Astrocyte (in vitro differentiated cells and primary cell): ENCODE results near the gene APOA1. TPM values are rescaled to one million over a fixed set of nuclear protein-coding genes. Genes with fewer than 3 reads are reported as not detected.

Experiments
- DNase-seq: peaks from one replicate; pipeline ENCODE4 v3.0.0-alpha.2; 2010; ENCODE audit warnings: low read depth
- FAIRE-seq: peaks from 2 replicates; lab custom pipeline; 2011; peaks lifted over from hg19 to GRCh38; lab: Jason Lieb, UNC
- H2AFZ ChIP-seq: 2 replicates; pipeline ENCODE4 v1.6.0; 2012; ENCODE audit warnings: low read depth, low read length, inconsistent platforms
- H3K27ac ChIP-seq: 2 replicates; pipeline ENCODE4 v1.5.1; 2011; ENCODE audit warnings: low read depth, low read length, inconsistent platforms
- H3K27me3 ChIP-seq: 2 replicates; pipeline ENCODE4 v1.6.0; 2011; ENCODE audit warnings: low read length, inconsistent platforms; ENCODE audit not compliant: insufficient read depth
- H3K36me3 ChIP-seq: 2 replicates; pipeline ENCODE4 v1.5.1; 2011; ENCODE audit warnings: low read length, inconsistent platforms; ENCODE audit not compliant: insufficient read depth
- H3K4me1 ChIP-seq: 2 replicates; pipeline ENCODE4 v1.5.1; 2011; ENCODE audit warnings: low read length, inconsistent platforms; ENCODE audit not compliant: insufficient read depth
- H3K4me2 ChIP-seq: 2 replicates; pipeline ENCODE4 v1.6.0; 2012; ENCODE audit warnings: low read length, inconsistent platforms
- H3K4me3 ChIP-seq: 2 replicates; pipeline ENCODE4 v1.5.1; 2011; ENCODE audit warnings: low read depth, mild to moderate bottlenecking, low read length, inconsistent platforms; ENCODE audit not compliant: insufficient read depth
- H3K79me2 ChIP-seq: 2 replicates; pipeline ENCODE4 v1.6.0; 2012; ENCODE audit warnings: mild to moderate bottlenecking, low read length, inconsistent platforms; ENCODE audit not compliant: insufficient read depth
- H3K9ac ChIP-seq: 2 replicates; pipeline ENCODE4 v1.6.0; 2012; ENCODE audit warnings: mild to moderate bottlenecking, low read length, inconsistent platforms
- H3K9me3 ChIP-seq: 2 replicates; pipeline ENCODE4 v1.5.1; 2012; ENCODE audit warnings: low read depth, mild to moderate bottlenecking, low read length, inconsistent platforms; ENCODE audit not compliant: insufficient read depth
- H4K20me1 ChIP-seq: 2 replicates; pipeline ENCODE4 v1.6.0; 2012; ENCODE audit warnings: low read length, inconsistent platforms; ENCODE audit not compliant: insufficient read depth
- H3K27ac Mint-ChIP-seq: one replicate; pipeline ENCODE4 v1.8.0; 2021; ENCODE audit warnings: mild to moderate bottlenecking, mixed read lengths; ENCODE audit not compliant: unreplicated experiment
- H3K27me3 Mint-ChIP-seq: one replicate; pipeline ENCODE4 v1.8.0; 2021; ENCODE audit warnings: low read depth, mixed read lengths; ENCODE audit not compliant: unreplicated experiment
- H3K36me3 Mint-ChIP-seq: one replicate; pipeline ENCODE4 v1.8.0; 2021; ENCODE audit warnings: low read depth, mixed read lengths; ENCODE audit not compliant: unreplicated experiment
- H3K4me1 Mint-ChIP-seq: one replicate; pipeline ENCODE4 v1.8.0; 2021; ENCODE audit warnings: low read depth, mixed read lengths; ENCODE audit not compliant: unreplicated experiment
- H3K4me3 Mint-ChIP-seq: one replicate; pipeline ENCODE4 v1.8.0; 2021; ENCODE audit warnings: mild to moderate bottlenecking, moderate library complexity, mixed read lengths; ENCODE audit not compliant: unreplicated experiment
- H3K9me3 Mint-ChIP-seq: one replicate; pipeline ENCODE4 v1.8.0; 2021; ENCODE audit warnings: mild to moderate bottlenecking, mixed read lengths; ENCODE audit not compliant: unreplicated experiment
- EZH2 ChIP-seq: IDR thresholded peaks from 2 replicates; pipeline ENCODE4 v1.6.1; 2012; ENCODE audit warnings: mild to moderate bottlenecking, low read length, inconsistent platforms; ENCODE audit not compliant: insufficient read depth
- total RNA-seq: library from RNA; stranded (reverse); gene quantifications from 2 replicates; pipeline ENCODE4 v1.2.1, GENCODE V29; 2021
- TF ChIP-seq, protein P1 (sequence below): IDR thresholded peaks from 2 replicates; pipeline ENCODE4 v1.5.1; 2011; ENCODE audit warnings: low read depth, mild to moderate bottlenecking, inconsistent platforms, low read length, moderate library complexity; ENCODE audit not compliant: insufficient read depth

The APOA1 gene
- total RNA-seq, 1 donor from 2014 or later: 6.0 TPM

- FAIRE-seq (peak; percentile 97), DNase-seq (peak; percentile 76)
- Mint-ChIP-seq H3K4me3 (no peak overlapping the region), H3K27ac (no peak overlapping the region), H3K36me3 (no peaks in the 10 kb centered on the region), H3K27me3 (peaks cover 13% of the 10 kb centered on the region), H3K9me3 (no peaks in the 10 kb centered on the region), H3K4me1 (peaks cover 13% of the 10 kb centered on the region)
- H3K4me1 ChIP-seq: peaks cover 22% of the 10 kb centered on the region
- no peaks in the 10 kb centered on the region for H4K20me1 ChIP-seq
- H3K36me3 ChIP-seq: no peaks in the 10 kb centered on the region
- no peak overlapping the region for H3K4me3 ChIP-seq
- no peaks in the 10 kb centered on the region for H3K27me3 ChIP-seq
- H3K9ac ChIP-seq: no peak overlapping the region
- H3K9me3 ChIP-seq: no peaks in the 10 kb centered on the region
- H3K79me2 ChIP-seq: no peaks in the 10 kb centered on the region
- no peak overlapping the region for H3K27ac ChIP-seq
- H3K4me2 ChIP-seq: peak overlapping the region; percentile 20
- no peak overlapping the region for H2AFZ ChIP-seq
- TF ChIP-seq, protein P1, sequence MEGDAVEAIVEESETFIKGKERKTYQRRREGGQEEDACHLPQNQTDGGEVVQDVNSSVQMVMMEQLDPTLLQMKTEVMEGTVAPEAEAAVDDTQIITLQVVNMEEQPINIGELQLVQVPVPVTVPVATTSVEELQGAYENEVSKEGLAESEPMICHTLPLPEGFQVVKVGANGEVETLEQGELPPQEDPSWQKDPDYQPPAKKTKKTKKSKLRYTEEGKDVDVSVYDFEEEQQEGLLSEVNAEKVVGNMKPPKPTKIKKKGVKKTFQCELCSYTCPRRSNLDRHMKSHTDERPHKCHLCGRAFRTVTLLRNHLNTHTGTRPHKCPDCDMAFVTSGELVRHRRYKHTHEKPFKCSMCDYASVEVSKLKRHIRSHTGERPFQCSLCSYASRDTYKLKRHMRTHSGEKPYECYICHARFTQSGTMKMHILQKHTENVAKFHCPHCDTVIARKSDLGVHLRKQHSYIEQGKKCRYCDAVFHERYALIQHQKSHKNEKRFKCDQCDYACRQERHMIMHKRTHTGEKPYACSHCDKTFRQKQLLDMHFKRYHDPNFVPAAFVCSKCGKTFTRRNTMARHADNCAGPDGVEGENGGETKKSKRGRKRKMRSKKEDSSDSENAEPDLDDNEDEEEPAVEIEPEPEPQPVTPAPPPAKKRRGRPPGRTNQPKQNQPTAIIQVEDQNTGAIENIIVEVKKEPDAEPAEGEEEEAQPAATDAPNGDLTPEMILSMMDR: no peak
- no peak for TF ChIP-seq EZH2
Observed at GRCh38 chr11:116792869-116793771, 44.3 kb downstream of the APOA1 start.

DNA sequence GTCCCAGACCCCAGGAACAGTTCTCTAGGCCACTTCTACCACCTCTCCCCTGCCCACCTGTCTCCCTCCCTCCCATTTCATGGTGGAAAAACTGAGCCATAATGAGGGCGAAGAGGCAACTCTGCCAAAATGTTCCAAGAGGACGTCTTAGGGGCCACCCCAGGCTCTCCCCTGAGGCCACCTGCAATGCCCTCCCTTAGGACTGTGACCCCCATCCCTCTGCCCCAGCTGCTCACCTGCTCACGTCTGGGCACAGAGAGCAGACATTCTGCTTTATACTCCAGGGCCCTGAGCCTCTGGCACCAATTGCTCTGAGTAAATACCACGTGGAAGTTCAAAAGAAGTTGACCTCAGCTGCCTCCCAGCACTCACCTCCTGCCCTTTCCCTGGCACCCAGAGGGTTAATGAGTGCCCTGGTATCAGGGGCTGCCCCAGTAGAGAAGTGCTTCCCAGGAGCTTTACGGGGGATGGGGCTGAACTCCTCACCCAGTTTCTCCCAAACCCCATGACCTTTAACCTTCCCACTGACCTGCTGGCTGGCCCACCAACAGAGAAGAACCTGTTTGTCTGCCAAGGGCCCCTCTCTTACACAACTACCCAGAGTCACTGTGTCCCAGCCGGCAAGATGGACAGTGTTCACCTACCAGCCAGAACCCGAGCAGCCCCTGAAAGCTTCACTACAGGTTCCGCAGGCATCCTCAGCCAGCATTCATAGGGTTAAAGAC, 45.1 kb downstream of the APOA1 start:
- H3K27ac ChIP-seq: no peak overlapping the region
- H3K4me3 Mint-ChIP-seq: no peak overlapping the region
- H4K20me1 ChIP-seq: no peaks in the 10 kb centered on the region
- no peaks in the 10 kb centered on the region for H3K9me3 Mint-ChIP-seq
- no peak overlapping the region for H2AFZ ChIP-seq
- peaks cover 13% of the 10 kb centered on the region for H3K27me3 Mint-ChIP-seq
- no peaks in the 10 kb centered on the region for H3K27me3 ChIP-seq
- no peak for DNase-seq
- peak overlapping the region; percentile 20 for H3K4me2 ChIP-seq
- no peak overlapping the region for H3K9ac ChIP-seq
- no peaks in the 10 kb centered on the region for H3K36me3 ChIP-seq
- peaks cover 4% of the 10 kb centered on the region for H3K79me2 ChIP-seq
- H3K27ac Mint-ChIP-seq: no peak overlapping the region
- FAIRE-seq: no peak
- no peak overlapping the region for H3K4me3 ChIP-seq
- H3K4me1 Mint-ChIP-seq: peaks cover 13% of the 10 kb centered on the region
- no peaks in the 10 kb centered on the region for H3K9me3 ChIP-seq
- peaks cover 24% of the 10 kb centered on the region for H3K4me1 ChIP-seq
- no peak for TF ChIP-seq EZH2
- TF ChIP-seq, protein P1: no peak
- H3K36me3 Mint-ChIP-seq: peaks cover 2% of the 10 kb centered on the region
